SK-N-SH (cell line): ENCODE measurements around the gene PARVG. TPM values are rescaled to one million over a fixed set of nuclear protein-coding genes. Genes with fewer than 3 reads are reported as not detected.

Experiments used
- CTCF ChIA-PET: fragments of 300-600, 350-600 bp; formaldehyde crosslinking; extraction: SDS; loops from one replicate; lab custom pipeline; 2021; lab: Yijun Ruan, JAX
- POLR2A ChIA-PET: fragments of 350-600 bp; sonication (Branson Sonifier 250); formaldehyde crosslinking; extraction: SDS; loops from one replicate; lab custom pipeline; 2020; ENCODE audit warnings: antibody characterized with exemption, inconsistent platforms; lab: Yijun Ruan, JAX
- DNase-seq: peaks from one replicate; pipeline ENCODE4 v3.0.0; 2012
- H2AFZ ChIP-seq: fragments of 200-600 bp; sonication (generic); 2 replicates; pipeline ENCODE4 v1.8.1; 2016; ENCODE audit warnings: antibody characterized with exemption, mild to moderate bottlenecking, low read depth
- H3F3A ChIP-seq: fragments of 200-600 bp; sonication (generic); replicated peaks from 2 replicates; pipeline ENCODE3; 2016; ENCODE audit warnings: antibody characterized with exemption, mild to moderate bottlenecking; ENCODE audit not compliant: insufficient read depth
- H3K27ac ChIP-seq, 2 experiments: fragments of 200-500 bp in 1 of 2; fragments of 200-600 bp in 1 of 2; sonication (Bioruptor generic) in 1 of 2; sonication (generic), shearing (Covaris generic) in 1 of 2; 2 replicates each; pipeline versions ENCODE4 v1.5.1 to v1.6.1; 2014 to 2016; ENCODE audit warnings: low read depth in 2 of 2, inconsistent platforms in 1 of 2, low read length in 1 of 2, mild to moderate bottlenecking in 1 of 2, mixed read lengths in 1 of 2
- H3K27me3 ChIP-seq: fragments of 200-600 bp; sonication (generic), shearing (Covaris generic); 2 replicates; pipeline ENCODE4 v1.6.1; 2016; ENCODE audit warnings: mixed run types; ENCODE audit not compliant: insufficient read depth
- H3K36me3 ChIP-seq, 2 experiments: fragments of 200-500 bp in 1 of 2; fragments of 200-600 bp in 1 of 2; sonication (Bioruptor generic) in 1 of 2; sonication (generic) in 1 of 2; replicated peaks in 1 of 2; 2 replicates each; pipeline versions ENCODE3 to v1.5.1; 2014 to 2016; ENCODE audit warnings: low read length in 1 of 2, mild to moderate bottlenecking in 1 of 2; ENCODE audit not compliant: insufficient read depth in 2 of 2, control insufficient read depth in 1 of 2
- H3K4me1 ChIP-seq, 2 experiments: fragments of 200-500 bp in 1 of 2; fragments of 200-600 bp in 1 of 2; sonication (Bioruptor generic) in 1 of 2; sonication (generic), shearing (Covaris generic) in 1 of 2; 2 replicates each; pipeline versions ENCODE4 v1.5.1 to v1.6.1; 2014 to 2016; ENCODE audit warnings: low read depth in 1 of 2, low read length in 1 of 2, mixed run types in 1 of 2; ENCODE audit not compliant: insufficient read depth in 2 of 2, control insufficient read depth in 1 of 2
- H3K4me2 ChIP-seq: fragments of 200-600 bp; sonication (generic), shearing (Covaris generic); 2 replicates; pipeline ENCODE4 v1.6.1; 2017; ENCODE audit warnings: mixed run types
- H3K4me3 ChIP-seq, 2 experiments: fragments of 200-500 bp in 1 of 2; fragments of 200-600 bp in 1 of 2; sonication (Bioruptor generic) in 1 of 2; sonication (generic), shearing (Covaris generic) in 1 of 2; 2 replicates each; pipeline versions ENCODE4 v1.5.1 to v1.8.1; 2014 to 2016; ENCODE audit warnings: low read depth in 2 of 2, inconsistent platforms in 1 of 2, low read length in 1 of 2, mild to moderate bottlenecking in 1 of 2, mixed read lengths in 1 of 2, moderate library complexity in 1 of 2
- H3K79me2 ChIP-seq: fragments of 200-600 bp; sonication (generic); 2 replicates; pipeline ENCODE4 v1.8.1; 2017; ENCODE audit warnings: mild to moderate bottlenecking; ENCODE audit not compliant: insufficient read depth
- H3K9ac ChIP-seq: fragments of 200-600 bp; sonication (generic); 2 replicates; pipeline ENCODE4 v1.6.1; 2017; ENCODE audit warnings: mixed run types
- H3K9me2 ChIP-seq: fragments of 200-600 bp; sonication (generic); 2 replicates; pipeline ENCODE4 v1.6.1; 2017; ENCODE audit warnings: mixed run types
- H3K9me3 ChIP-seq: fragments of 200-600 bp; sonication (generic); 2 replicates; pipeline ENCODE4 v1.6.1; 2017; ENCODE audit warnings: mixed run types, mild to moderate bottlenecking, moderate library complexity
- H4K20me1 ChIP-seq: fragments of 200-600 bp; sonication (generic); 2 replicates; pipeline ENCODE4 v1.6.1; 2017; ENCODE audit warnings: mild to moderate bottlenecking, mixed run types; ENCODE audit not compliant: insufficient read depth
- EZH2phosphoT487 ChIP-seq: fragments of 200-600 bp; sonication (generic); IDR thresholded peaks from 2 replicates; pipeline ENCODE4 v1.6.1; 2017; ENCODE audit warnings: low read depth, mixed run types, mild to moderate bottlenecking, antibody characterized with exemption, moderate library complexity, borderline replicate concordance
- FOSL2 ChIP-seq: IDR thresholded peaks from 2 replicates; pipeline ENCODE4 v1.4.0; 2012; ENCODE audit warnings: low read depth, mild to moderate bottlenecking, moderate library complexity, borderline replicate concordance
- FOXM1 ChIP-seq: IDR thresholded peaks from 2 replicates; pipeline ENCODE4 v1.4.0; 2012; ENCODE audit warnings: low read depth, mild to moderate bottlenecking
- MEF2A ChIP-seq: IDR thresholded peaks from 2 replicates; pipeline ENCODE4 v1.4.0; 2012; ENCODE audit warnings: low read depth, borderline replicate concordance
- MXI1 ChIP-seq: IDR thresholded peaks from 2 replicates; pipeline ENCODE4 v1.6.1; 2012; ENCODE audit warnings: mild to moderate bottlenecking, low read depth, low read length, improper control_type of control experiment
- NFIC ChIP-seq: IDR thresholded peaks from 2 replicates; pipeline ENCODE4 v1.4.0; 2012; ENCODE audit warnings: borderline replicate concordance
- NRF1 ChIP-seq: IDR thresholded peaks from 2 replicates; pipeline ENCODE4 v1.6.1; 2012; ENCODE audit warnings: low read depth, mild to moderate bottlenecking, low read length
- POLR2AphosphoS5 ChIP-seq: IDR thresholded peaks from 2 replicates; pipeline ENCODE4 v1.6.1; 2012; ENCODE audit warnings: low read depth, low read length
- RAD21 ChIP-seq: IDR thresholded peaks from 2 replicates; pipeline ENCODE4 v1.6.1; 2012; ENCODE audit warnings: mild to moderate bottlenecking, low read length
- RCOR1 ChIP-seq: fragments of 150-350 bp; IDR thresholded peaks from 2 replicates; pipeline ENCODE4 v1.6.1; 2017; ENCODE audit warnings: antibody characterized with exemption, low read length
- RFX5 ChIP-seq: IDR thresholded peaks from 2 replicates; pipeline ENCODE4 v1.6.1; 2012; ENCODE audit warnings: mild to moderate bottlenecking, improper control_type of control experiment, low read length
- SIN3A ChIP-seq: IDR thresholded peaks from 2 replicates; pipeline ENCODE4 v1.6.1; 2012; ENCODE audit warnings: low read depth, mild to moderate bottlenecking, low read length, moderate library complexity, borderline replicate concordance
- SMC3 ChIP-seq: IDR thresholded peaks from 2 replicates; pipeline ENCODE4 v1.6.1; 2012; ENCODE audit warnings: low read depth, low read length, improper control_type of control experiment
- TCF12 ChIP-seq: IDR thresholded peaks from 2 replicates; pipeline ENCODE4 v1.4.0; 2012
- YY1 ChIP-seq: IDR thresholded peaks from 2 replicates; pipeline ENCODE4 v1.4.0; 2012; ENCODE audit warnings: low read depth, mild to moderate bottlenecking
- WGBS: methylation state at CpG from one replicate; pipeline ENCODE4 v1.1.6; 2017; ENCODE audit warnings: low lambda C conversion rate; 5-methylcytosine and 5-hydroxymethylcytosine counted together
- polyA plus RNA-seq, 3 experiments: library from polyadenylated mRNA; depleted of rRNA; stranded (reverse); fragments of >200 nt; gene quantifications; 2 replicates each; pipeline ENCODE4 v1.2.3, GENCODE V29; 2012
- TF ChIP-seq, protein P1 (sequence below): fragments of 150-350 bp; IDR thresholded peaks from 2 replicates; pipeline ENCODE4 v1.6.1; 2017; ENCODE audit warnings: antibody characterized with exemption, low read length, low read depth, borderline replicate concordance
- TF ChIP-seq, protein P2 (sequence below): IDR thresholded peaks from 2 replicates; pipeline ENCODE4 v1.4.0; 2012; ENCODE audit warnings: low read depth
- TF ChIP-seq, protein P3 (sequence below): IDR thresholded peaks from 2 replicates; pipeline ENCODE4 v1.4.0; 2012; ENCODE audit warnings: low read depth, borderline replicate concordance
- TF ChIP-seq, protein P4 (sequence below): IDR thresholded peaks from 2 replicates; pipeline ENCODE4 v1.4.0; 2012; ENCODE audit warnings: low read depth, borderline replicate concordance
- TF ChIP-seq, protein P5 (sequence below): fragments of 150-350 bp; IDR thresholded peaks from 2 replicates; pipeline ENCODE4 v1.6.1; 2016; ENCODE audit warnings: mild to moderate bottlenecking, low read depth, low read length

PARVG gene
- polyA plus RNA-seq, 1 of the 3 experiments (the other 2 are of a cell fraction), result 0.05 TPM

DNA sequence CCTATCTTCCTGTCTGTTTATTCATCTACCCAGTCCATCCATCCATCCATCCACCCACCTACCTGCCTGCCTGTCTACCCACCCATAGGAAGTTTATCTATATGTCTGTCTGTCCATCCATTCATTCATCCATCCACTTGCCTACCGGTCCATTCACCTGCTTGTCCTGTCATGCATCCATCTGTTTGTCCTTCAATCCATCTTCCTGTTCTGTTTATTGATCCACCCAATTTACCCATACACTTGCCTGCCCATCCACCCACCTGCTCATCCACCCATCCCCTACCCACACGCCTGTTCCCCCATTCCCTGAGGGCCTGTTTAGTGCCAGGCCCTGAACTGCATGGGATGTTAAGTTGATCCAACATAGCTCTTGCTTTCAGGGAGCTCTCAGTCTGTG, 18.4 kb downstream of the PARVG start:
- Histone ChIP-seq H3K27ac (no peak overlapping the region), H3K4me2 (no peak overlapping the region), H3K4me1 (peaks cover 0 to 33% of the 10 kb centered on the region in 2 experiments; a peak in 1 of 4 replicates), H4K20me1 (no peaks in the 10 kb centered on the region), H3K36me3 (no peaks in the 10 kb centered on the region), H3K9me3 (no peaks in the 10 kb centered on the region), H3K27me3 (no peaks in the 10 kb centered on the region; the same call in 1 of the 2 replicates)
- WGBS, result 51% methylated on average over 2 of the region's 2 CpGs
- no peak for DNase-seq
- POLR2A ChIA-PET, result no interaction called here
- TF ChIP-seq RAD21 (no peak), FOXM1 (no peak), YY1 (no peak), RCOR1 (no peak), MXI1 (no peak), POLR2AphosphoS5 (no peak), MEF2A (no peak)
- TF ChIP-seq, protein P1, sequence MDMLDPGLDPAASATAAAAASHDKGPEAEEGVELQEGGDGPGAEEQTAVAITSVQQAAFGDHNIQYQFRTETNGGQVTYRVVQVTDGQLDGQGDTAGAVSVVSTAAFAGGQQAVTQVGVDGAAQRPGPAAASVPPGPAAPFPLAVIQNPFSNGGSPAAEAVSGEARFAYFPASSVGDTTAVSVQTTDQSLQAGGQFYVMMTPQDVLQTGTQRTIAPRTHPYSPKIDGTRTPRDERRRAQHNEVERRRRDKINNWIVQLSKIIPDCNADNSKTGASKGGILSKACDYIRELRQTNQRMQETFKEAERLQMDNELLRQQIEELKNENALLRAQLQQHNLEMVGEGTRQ, result no peak
- TF ChIP-seq, protein P2, sequence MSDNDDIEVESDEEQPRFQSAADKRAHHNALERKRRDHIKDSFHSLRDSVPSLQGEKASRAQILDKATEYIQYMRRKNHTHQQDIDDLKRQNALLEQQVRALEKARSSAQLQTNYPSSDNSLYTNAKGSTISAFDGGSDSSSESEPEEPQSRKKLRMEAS, result no peak
- TF ChIP-seq, protein P3, sequence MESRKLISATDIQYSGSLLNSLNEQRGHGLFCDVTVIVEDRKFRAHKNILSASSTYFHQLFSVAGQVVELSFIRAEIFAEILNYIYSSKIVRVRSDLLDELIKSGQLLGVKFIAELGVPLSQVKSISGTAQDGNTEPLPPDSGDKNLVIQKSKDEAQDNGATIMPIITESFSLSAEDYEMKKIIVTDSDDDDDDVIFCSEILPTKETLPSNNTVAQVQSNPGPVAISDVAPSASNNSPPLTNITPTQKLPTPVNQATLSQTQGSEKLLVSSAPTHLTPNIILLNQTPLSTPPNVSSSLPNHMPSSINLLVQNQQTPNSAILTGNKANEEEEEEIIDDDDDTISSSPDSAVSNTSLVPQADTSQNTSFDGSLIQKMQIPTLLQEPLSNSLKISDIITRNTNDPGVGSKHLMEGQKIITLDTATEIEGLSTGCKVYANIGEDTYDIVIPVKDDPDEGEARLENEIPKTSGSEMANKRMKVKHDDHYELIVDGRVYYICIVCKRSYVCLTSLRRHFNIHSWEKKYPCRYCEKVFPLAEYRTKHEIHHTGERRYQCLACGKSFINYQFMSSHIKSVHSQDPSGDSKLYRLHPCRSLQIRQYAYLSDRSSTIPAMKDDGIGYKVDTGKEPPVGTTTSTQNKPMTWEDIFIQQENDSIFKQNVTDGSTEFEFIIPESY, result no peak
- TF ChIP-seq, all 33 proteins: peak for 0
- H3K79me2 ChIP-seq, result no peaks in the 10 kb centered on the region
- CTCF ChIA-PET, result interaction anchor here (1.8 kb wide), 1 partner anchor 118 kb away, joined by 4 read pairs; no protein-coding TSS in a partner anchor
- H3K9ac ChIP-seq, result no peak overlapping the region
- H2AFZ ChIP-seq, result no peak overlapping the region
- no peaks in the 10 kb centered on the region for H3F3A ChIP-seq
- H3K9me2 ChIP-seq, result no peaks in the 10 kb centered on the region
- no peak overlapping the region for H3K4me3 ChIP-seq

DNA sequence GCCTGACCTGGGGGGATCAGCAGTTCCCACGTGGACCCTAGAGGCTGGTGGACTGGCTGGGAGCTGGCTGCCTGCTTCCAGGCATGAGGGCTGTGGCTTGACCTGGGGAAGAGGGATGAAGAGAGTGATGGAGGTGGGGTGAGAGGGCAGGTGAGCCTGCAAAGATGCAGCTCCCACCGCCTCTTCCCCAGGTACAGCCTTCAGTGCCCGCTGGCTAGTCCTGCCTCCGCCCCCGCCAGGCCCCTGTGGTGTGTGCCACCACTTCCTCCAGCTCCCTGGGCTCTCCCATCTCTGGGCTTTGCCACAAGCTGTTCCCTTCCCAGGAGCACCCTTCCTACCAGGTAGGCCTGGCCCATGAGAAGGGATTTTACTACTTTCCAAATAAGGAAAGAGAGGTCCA, 19.1 kb downstream of the PARVG start:
- Histone ChIP-seq H4K20me1 (no peaks in the 10 kb centered on the region), H3K36me3 (no peaks in the 10 kb centered on the region)
- DNase-seq, result no peak
- POLR2A ChIA-PET, result no interaction called here
- CTCF ChIA-PET, result interaction anchor here (1.8 kb wide), 1 partner anchor 119 kb away, joined by 4 read pairs; no protein-coding TSS in a partner anchor
- no peak for TF ChIP-seq RFX5
- TF ChIP-seq, protein P2, result no peak
- TF ChIP-seq TCF12, result no peak
- TF ChIP-seq YY1, result no peak
- no peak for TF ChIP-seq MEF2A
- TF ChIP-seq NRF1, result no peak
- no peak for TF ChIP-seq EZH2phosphoT487
- TF ChIP-seq SIN3A, result no peak
- no peak for TF ChIP-seq FOSL2
- TF ChIP-seq, protein P4, sequence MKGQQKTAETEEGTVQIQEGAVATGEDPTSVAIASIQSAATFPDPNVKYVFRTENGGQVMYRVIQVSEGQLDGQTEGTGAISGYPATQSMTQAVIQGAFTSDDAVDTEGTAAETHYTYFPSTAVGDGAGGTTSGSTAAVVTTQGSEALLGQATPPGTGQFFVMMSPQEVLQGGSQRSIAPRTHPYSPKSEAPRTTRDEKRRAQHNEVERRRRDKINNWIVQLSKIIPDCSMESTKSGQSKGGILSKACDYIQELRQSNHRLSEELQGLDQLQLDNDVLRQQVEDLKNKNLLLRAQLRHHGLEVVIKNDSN, result no peak
- TF ChIP-seq SMC3, result no peak
- no peak for TF ChIP-seq NFIC
- TF ChIP-seq, protein P5, sequence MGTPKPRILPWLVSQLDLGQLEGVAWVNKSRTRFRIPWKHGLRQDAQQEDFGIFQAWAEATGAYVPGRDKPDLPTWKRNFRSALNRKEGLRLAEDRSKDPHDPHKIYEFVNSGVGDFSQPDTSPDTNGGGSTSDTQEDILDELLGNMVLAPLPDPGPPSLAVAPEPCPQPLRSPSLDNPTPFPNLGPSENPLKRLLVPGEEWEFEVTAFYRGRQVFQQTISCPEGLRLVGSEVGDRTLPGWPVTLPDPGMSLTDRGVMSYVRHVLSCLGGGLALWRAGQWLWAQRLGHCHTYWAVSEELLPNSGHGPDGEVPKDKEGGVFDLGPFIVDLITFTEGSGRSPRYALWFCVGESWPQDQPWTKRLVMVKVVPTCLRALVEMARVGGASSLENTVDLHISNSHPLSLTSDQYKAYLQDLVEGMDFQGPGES, result no peak
- TF ChIP-seq FOXM1, result no peak
- TF ChIP-seq, protein P1, result no peak
- TF ChIP-seq, all 33 proteins: peak for 0
- H3K9ac ChIP-seq, result no peak overlapping the region
- no peak overlapping the region for H3K4me3 ChIP-seq
- H3K79me2 ChIP-seq, result no peaks in the 10 kb centered on the region
- no peak overlapping the region for H2AFZ ChIP-seq
- no peaks in the 10 kb centered on the region; the same call in 1 of the 2 replicates for H3K27me3 ChIP-seq
- no peaks in the 10 kb centered on the region for H3K9me3 ChIP-seq
- no peak overlapping the region for H3K27ac ChIP-seq
- H3K9me2 ChIP-seq, result no peaks in the 10 kb centered on the region
- H3F3A ChIP-seq, result no peaks in the 10 kb centered on the region
- no peak overlapping the region for H3K4me2 ChIP-seq
- peaks cover 0 to 33% of the 10 kb centered on the region in 2 experiments; a peak in 1 of 4 replicates for H3K4me1 ChIP-seq
- WGBS, result 22% methylated on average over 5 of the region's 5 CpGs
